Smooth muscle cell (in vitro differentiated cells): ENCODE results near the gene TP53RK. TPM values are rescaled to one million over a fixed set of nuclear protein-coding genes. Genes with fewer than 3 reads are reported as not detected.

Experiments
- DNase-seq: peaks from one replicate; lab custom pipeline; 2025; ENCODE audit not compliant: unreplicated experiment; lab: John Stamatoyannopoulos, UW
- H2AFZ ChIP-seq: fragments of 200-600 bp; sonication (generic); 2 replicates; pipeline ENCODE4 v1.6.0; 2016; ENCODE audit warnings: antibody characterized with exemption, low read depth, mild to moderate bottlenecking
- H3F3A ChIP-seq: fragments of 200-600 bp; sonication (generic); 2 replicates; pipeline ENCODE4 v1.6.0; 2017; ENCODE audit warnings: antibody characterized with exemption, low read depth
- H3K27ac ChIP-seq: fragments of 200-600 bp; sonication (generic); 2 replicates; pipeline ENCODE4 v1.5.1; 2016; ENCODE audit warnings: low read depth, mild to moderate bottlenecking
- H3K27me3 ChIP-seq: fragments of 200-600 bp; sonication (generic); 2 replicates; pipeline ENCODE4 v1.6.1; 2016; ENCODE audit warnings: low read depth, mild to moderate bottlenecking
- H3K36me3 ChIP-seq: fragments of 200-600 bp; sonication (generic); 2 replicates; pipeline ENCODE4 v1.5.1; 2016; ENCODE audit warnings: low read depth
- H3K4me1 ChIP-seq: fragments of 200-600 bp; sonication (generic); 2 replicates; pipeline ENCODE4 v1.5.1; 2016; ENCODE audit warnings: low read depth
- H3K4me2 ChIP-seq: fragments of 200-600 bp; sonication (generic); 2 replicates; pipeline ENCODE4 v1.6.0; 2016; ENCODE audit warnings: mild to moderate bottlenecking
- H3K4me3 ChIP-seq: fragments of 200-600 bp; sonication (generic); 2 replicates; pipeline ENCODE4 v1.5.1; 2016; ENCODE audit warnings: mild to moderate bottlenecking
- H3K79me2 ChIP-seq: fragments of 200-600 bp; sonication (generic); 2 replicates; pipeline ENCODE4 v1.6.0; 2016; ENCODE audit warnings: low read depth, mild to moderate bottlenecking
- H3K9ac ChIP-seq: fragments of 200-600 bp; sonication (generic); 2 replicates; pipeline ENCODE4 v1.6.0; 2016; ENCODE audit warnings: low read depth
- H3K9me3 ChIP-seq: fragments of 200-600 bp; sonication (generic); replicated peaks from 2 replicates; pipeline ENCODE4 v1.5.1; 2016; ENCODE audit warnings: low read depth
- H4K20me1 ChIP-seq: fragments of 200-600 bp; sonication (generic); 2 replicates; pipeline ENCODE4 v1.6.0; 2016; ENCODE audit warnings: low read depth
- WGBS: methylation state at CpG from one replicate; pipeline ENCODE4 v1.1.7; 2016; ENCODE audit warnings: low lambda C conversion rate; 5-methylcytosine and 5-hydroxymethylcytosine counted together
- polyA plus RNA-seq: library from polyadenylated mRNA; unstranded; fragments of >200 nt; fragmentation: Nextera tagmentation; extraction: Ambion mirVana; gene quantifications from 2 replicates; pipeline ENCODE4 v1.2.1, GENCODE V29; 2016
- total RNA-seq: library from RNA; depleted of rRNA; stranded (reverse); fragments of >200 nt; gene quantifications from 2 replicates; pipeline ENCODE4 v1.2.3, GENCODE V29; 2014
- TF ChIP-seq, protein P1 (sequence below): fragments of 200-600 bp; sonication (generic); IDR thresholded peaks from 2 replicates; pipeline ENCODE4 v1.5.1; 2017; ENCODE audit warnings: borderline replicate concordance, mild to moderate bottlenecking, antibody characterized with exemption; ENCODE audit not compliant: insufficient read depth, poor library complexity, severe bottlenecking

Gene TP53RK
- total and polyA plus RNA-seq, 2 experiments from 2014 or later = 26.5 to 30.9 TPM

DNA sequence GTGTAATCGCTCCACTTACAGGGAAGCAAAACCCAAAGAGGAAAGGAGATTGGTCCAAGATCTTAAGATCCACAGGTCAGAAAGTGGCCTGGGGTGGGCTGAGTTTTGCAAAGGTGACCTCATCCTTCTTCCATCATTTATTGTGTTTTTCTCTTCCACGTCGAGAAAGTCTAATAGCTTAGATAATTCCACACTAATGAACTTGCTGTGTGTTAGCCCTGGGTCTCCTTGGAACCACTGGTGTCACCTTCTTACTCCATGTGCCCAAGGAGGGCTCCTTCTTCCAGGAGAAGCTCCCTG lies 39.6 kb downstream of the TP53RK start:
- no peak for DNase-seq
- H3K4me1 ChIP-seq = peaks cover 6% of the 10 kb centered on the region
- no peak overlapping the region for H2AFZ ChIP-seq
- no peak overlapping the region for H3K9ac ChIP-seq
- no peaks in the 10 kb centered on the region for H3K79me2 ChIP-seq
- TF ChIP-seq, protein P1, sequence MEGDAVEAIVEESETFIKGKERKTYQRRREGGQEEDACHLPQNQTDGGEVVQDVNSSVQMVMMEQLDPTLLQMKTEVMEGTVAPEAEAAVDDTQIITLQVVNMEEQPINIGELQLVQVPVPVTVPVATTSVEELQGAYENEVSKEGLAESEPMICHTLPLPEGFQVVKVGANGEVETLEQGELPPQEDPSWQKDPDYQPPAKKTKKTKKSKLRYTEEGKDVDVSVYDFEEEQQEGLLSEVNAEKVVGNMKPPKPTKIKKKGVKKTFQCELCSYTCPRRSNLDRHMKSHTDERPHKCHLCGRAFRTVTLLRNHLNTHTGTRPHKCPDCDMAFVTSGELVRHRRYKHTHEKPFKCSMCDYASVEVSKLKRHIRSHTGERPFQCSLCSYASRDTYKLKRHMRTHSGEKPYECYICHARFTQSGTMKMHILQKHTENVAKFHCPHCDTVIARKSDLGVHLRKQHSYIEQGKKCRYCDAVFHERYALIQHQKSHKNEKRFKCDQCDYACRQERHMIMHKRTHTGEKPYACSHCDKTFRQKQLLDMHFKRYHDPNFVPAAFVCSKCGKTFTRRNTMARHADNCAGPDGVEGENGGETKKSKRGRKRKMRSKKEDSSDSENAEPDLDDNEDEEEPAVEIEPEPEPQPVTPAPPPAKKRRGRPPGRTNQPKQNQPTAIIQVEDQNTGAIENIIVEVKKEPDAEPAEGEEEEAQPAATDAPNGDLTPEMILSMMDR = no peak
- H3K27ac ChIP-seq = no peak overlapping the region
- no peaks in the 10 kb centered on the region for H4K20me1 ChIP-seq
- H3K9me3 ChIP-seq = no peaks in the 10 kb centered on the region
- WGBS = 91% methylated on average over 3 of the region's 3 CpGs
- peaks cover 51% of the 10 kb centered on the region for H3K27me3 ChIP-seq
- no peak overlapping the region for H3K4me3 ChIP-seq
- H3K36me3 ChIP-seq = no peaks in the 10 kb centered on the region
- H3K4me2 ChIP-seq = no peak overlapping the region
- no peaks in the 10 kb centered on the region for H3F3A ChIP-seq

DNA sequence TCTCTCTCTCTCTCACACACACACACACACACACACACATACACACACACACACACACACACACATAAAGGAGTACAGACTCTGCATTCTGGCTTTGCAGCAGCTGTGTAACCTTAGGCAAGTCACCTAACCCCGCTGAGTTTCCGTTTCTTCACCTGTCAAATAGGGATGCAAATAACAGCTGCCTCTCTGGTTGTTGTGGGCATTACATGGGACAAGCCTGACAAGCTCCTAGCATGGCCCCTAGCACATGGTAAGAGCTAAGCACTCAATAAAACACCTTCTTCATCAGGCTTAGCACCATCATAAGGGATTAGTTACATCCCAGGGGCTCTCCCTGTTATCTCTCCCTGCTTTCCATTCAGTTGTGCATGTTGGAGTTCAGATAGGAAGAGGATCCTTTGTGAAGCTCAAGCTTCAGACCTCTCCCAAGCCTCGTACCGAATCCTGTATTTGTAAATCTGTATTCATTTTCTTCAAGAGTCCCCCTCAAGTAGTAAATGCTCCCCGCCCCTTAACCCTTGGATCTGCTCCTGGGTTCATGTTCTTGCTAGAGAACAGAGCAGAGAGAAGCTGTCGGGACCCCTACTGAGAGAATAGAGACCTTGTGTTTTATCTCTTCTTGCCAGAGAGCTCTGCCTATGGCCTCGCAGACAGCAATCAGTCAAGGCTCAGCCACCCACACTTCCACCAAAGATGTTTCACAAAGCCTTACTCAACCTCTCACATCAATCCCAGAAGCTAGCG lies 40.2 kb downstream of the TP53RK start:
- H2AFZ ChIP-seq = no peak overlapping the region
- no peaks in the 10 kb centered on the region for H4K20me1 ChIP-seq
- H3K79me2 ChIP-seq = no peaks in the 10 kb centered on the region
- H3K4me3 ChIP-seq = no peak overlapping the region
- no peaks in the 10 kb centered on the region for H3K36me3 ChIP-seq
- H3K27ac ChIP-seq = no peak overlapping the region
- H3K9me3 ChIP-seq = no peaks in the 10 kb centered on the region
- H3K9ac ChIP-seq = no peak overlapping the region
- TF ChIP-seq, protein P1 = no peak
- peaks cover 6% of the 10 kb centered on the region for H3K4me1 ChIP-seq
- no peaks in the 10 kb centered on the region for H3F3A ChIP-seq
- peaks cover 49% of the 10 kb centered on the region for H3K27me3 ChIP-seq
- DNase-seq = no peak
- 66% methylated on average over 8 of the region's 8 CpGs for WGBS
- H3K4me2 ChIP-seq = no peak overlapping the region

DNA sequence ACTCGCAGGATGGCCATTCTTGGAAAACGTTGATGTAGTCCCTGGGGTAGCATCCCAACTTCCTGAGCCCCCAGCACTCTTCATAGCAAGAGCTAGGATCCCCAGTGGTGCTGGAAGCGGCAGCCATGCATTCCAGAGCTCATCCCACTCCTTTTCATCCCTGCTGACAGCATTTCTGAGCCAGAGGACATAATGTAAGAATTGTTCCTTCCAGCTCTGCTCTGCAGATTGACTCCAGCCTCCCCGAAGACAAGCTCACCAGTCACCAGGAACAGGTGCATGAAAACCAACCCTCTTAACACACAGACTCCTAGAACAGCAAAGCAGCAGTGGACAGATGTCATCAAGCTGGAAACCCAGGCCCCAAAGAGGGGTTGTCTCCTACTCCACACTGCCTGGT lies 41.8 kb downstream of the TP53RK start:
- TF ChIP-seq, protein P1 = no peak
- Histone ChIP-seq H3K36me3 (no peaks in the 10 kb centered on the region), H3K9ac (no peak overlapping the region), H3K9me3 (no peaks in the 10 kb centered on the region), H3K27ac (no peak overlapping the region), H2AFZ (no peak overlapping the region), H3K27me3 (peaks cover 35% of the 10 kb centered on the region), H3F3A (no peaks in the 10 kb centered on the region), H4K20me1 (no peaks in the 10 kb centered on the region), H3K4me3 (no peak overlapping the region), H3K4me2 (no peak overlapping the region), H3K79me2 (no peaks in the 10 kb centered on the region), H3K4me1 (peaks cover 6% of the 10 kb centered on the region)
- 76% methylated on average over 4 of the region's 4 CpGs for WGBS
- no peak for DNase-seq

DNA sequence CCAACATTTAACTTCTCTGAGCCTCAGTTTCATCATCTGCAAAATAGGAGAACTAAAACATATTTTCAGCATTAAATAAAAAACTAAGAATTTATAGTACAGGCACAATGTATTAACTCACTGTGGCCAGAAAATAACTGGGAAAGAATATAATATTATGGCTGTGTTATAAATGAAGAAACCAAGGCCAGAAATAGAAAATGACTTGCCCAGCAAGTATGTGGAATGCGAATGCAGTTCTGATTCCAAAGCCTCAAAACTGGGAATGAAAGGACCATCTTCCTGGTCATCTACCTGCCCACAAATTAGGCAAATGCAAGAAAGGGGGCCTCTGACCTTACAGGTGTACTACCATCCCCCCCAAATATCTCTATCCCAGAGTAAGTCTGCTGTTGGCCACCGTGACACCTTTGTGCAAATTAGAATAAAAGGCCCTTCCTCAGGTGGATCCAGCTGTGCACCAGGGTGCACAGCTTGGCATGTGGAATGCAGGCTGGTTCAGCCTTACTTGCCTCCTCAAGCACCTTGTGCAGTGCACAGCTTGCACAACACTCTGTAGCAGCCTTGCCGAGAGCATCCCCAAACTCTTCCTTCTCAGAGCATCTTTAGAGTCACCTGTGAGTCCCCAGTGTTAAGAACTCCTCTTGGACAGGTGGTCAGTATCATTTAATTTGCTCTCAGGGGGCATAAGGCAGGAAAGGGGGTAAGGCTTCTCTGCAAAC lies 42.4 kb downstream of the TP53RK start:
- peaks cover 6% of the 10 kb centered on the region for H3K4me1 ChIP-seq
- H3K9ac ChIP-seq = no peak overlapping the region
- TF ChIP-seq, protein P1 = no peak
- no peaks in the 10 kb centered on the region for H4K20me1 ChIP-seq
- no peak overlapping the region for H3K4me3 ChIP-seq
- H3K4me2 ChIP-seq = no peak overlapping the region
- no peaks in the 10 kb centered on the region for H3F3A ChIP-seq
- 81% methylated on average over 3 of the region's 3 CpGs for whole genome bisulfite sequencing
- no peak overlapping the region for H3K27ac ChIP-seq
- no peak overlapping the region for H2AFZ ChIP-seq
- H3K9me3 ChIP-seq = no peaks in the 10 kb centered on the region
- peaks cover 28% of the 10 kb centered on the region for H3K27me3 ChIP-seq
- no peak for DNase-seq
- no peaks in the 10 kb centered on the region for H3K79me2 ChIP-seq
- no peaks in the 10 kb centered on the region for H3K36me3 ChIP-seq
